Measurements from ENCODE around the gene FAM229B.
"Not testable (repeated sequence)": the region's sequence is repeated elsewhere in the genome, so short reads cannot be mapped to it uniquely, and the experiment has no call there.

Gene FAM229B

GRCh38 chr6:112096901-112097300 is 9.5 kb downstream of the FAM229B start:
- TF ChIP-seq, protein P1, sequence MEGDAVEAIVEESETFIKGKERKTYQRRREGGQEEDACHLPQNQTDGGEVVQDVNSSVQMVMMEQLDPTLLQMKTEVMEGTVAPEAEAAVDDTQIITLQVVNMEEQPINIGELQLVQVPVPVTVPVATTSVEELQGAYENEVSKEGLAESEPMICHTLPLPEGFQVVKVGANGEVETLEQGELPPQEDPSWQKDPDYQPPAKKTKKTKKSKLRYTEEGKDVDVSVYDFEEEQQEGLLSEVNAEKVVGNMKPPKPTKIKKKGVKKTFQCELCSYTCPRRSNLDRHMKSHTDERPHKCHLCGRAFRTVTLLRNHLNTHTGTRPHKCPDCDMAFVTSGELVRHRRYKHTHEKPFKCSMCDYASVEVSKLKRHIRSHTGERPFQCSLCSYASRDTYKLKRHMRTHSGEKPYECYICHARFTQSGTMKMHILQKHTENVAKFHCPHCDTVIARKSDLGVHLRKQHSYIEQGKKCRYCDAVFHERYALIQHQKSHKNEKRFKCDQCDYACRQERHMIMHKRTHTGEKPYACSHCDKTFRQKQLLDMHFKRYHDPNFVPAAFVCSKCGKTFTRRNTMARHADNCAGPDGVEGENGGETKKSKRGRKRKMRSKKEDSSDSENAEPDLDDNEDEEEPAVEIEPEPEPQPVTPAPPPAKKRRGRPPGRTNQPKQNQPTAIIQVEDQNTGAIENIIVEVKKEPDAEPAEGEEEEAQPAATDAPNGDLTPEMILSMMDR (IDR thresholded peaks at IDR 0.05; ENCODE audit: control insufficient read depth, extremely low read depth, insufficient read depth): no peak
- no peak overlapping the region for H3K4me3 ChIP-seq (ENCODE audit: low read depth, low read length)
- DNase-seq (ENCODE audit: low read depth): no peak

- H3K4me3 ChIP-seq (ENCODE audit: low read depth, low read length): no peak overlapping the region
- TF ChIP-seq, protein P1 (IDR thresholded peaks at IDR 0.05; ENCODE audit: control insufficient read depth, extremely low read depth, insufficient read depth): no peak
- no peak for DNase-seq (ENCODE audit: low read depth)
Measured at GRCh38 chr6:112100561-112100960, 13.2 kb downstream of the FAM229B start.

GRCh38 chr6:112106026-112106425 is 18.6 kb downstream of the FAM229B start:
- not testable (repeated sequence) for DNase-seq (ENCODE audit: low read depth); H3K4me3 ChIP-seq (ENCODE audit: low read depth, low read length)

- H3K4me3 ChIP-seq (ENCODE audit: low read depth, low read length): no peak overlapping the region
- TF ChIP-seq, protein P1 (IDR thresholded peaks at IDR 0.05; ENCODE audit: control insufficient read depth, extremely low read depth, insufficient read depth): no peak
- DNase-seq (ENCODE audit: low read depth): no peak
Measured at GRCh38 chr6:112106562-112106961, 19.2 kb downstream of the FAM229B start.

DNA sequence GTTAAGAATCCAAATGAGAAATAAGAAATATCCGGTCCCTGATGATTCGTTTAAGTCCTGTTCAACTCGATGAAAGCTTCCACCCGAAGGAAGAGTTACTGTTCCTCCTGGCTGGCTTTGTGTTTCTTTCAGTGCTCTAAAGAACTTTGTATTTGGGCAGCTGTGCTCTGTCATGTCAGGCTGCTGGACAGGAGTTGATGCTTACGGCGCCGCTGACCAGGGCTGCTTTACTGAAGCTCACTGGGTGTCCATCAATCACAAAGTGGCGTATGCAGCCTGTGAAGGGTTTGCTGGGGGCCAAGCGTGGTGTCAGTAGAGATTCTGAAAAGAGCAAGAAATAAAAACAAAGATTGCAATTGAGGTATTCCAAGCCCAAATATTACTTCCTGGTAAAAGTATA is 21.9 kb downstream of the FAM229B start:
- H3K4me3 ChIP-seq (ENCODE audit: low read depth, low read length): no peak overlapping the region
- no peak for DNase-seq (ENCODE audit: low read depth)
- TF ChIP-seq, protein P1 (IDR thresholded peaks at IDR 0.05; ENCODE audit: control insufficient read depth, extremely low read depth, insufficient read depth): no peak

GRCh38 chr6:112113431-112113830 is 26.0 kb downstream of the FAM229B start:
- no peak overlapping the region for H3K4me3 ChIP-seq (ENCODE audit: low read depth, low read length)
- TF ChIP-seq, protein P1 (IDR thresholded peaks at IDR 0.05; ENCODE audit: control insufficient read depth, extremely low read depth, insufficient read depth): no peak
- no peak for DNase-seq (ENCODE audit: low read depth)

- DNase-seq (ENCODE audit: low read depth): no peak
- no peak overlapping the region for H3K4me3 ChIP-seq (ENCODE audit: low read depth, low read length)
- TF ChIP-seq, protein P1 (IDR thresholded peaks at IDR 0.05; ENCODE audit: control insufficient read depth, extremely low read depth, insufficient read depth): no peak
Measured at GRCh38 chr6:112113918-112114317, 26.5 kb downstream of the FAM229B start.

Data from LNCaP clone FGC (cell line).